GM21717 (cell line): ENCODE data around the gene TMEM89.

Experiments
- ATAC-seq: cut with Tn5 transposase; IDR thresholded peaks from one replicate; pipeline ENCODE4 v1.9.1; 2021; ENCODE audit warnings: mild to moderate bottlenecking, moderate library complexity; ENCODE audit not compliant: unreplicated experiment

The TMEM89 gene

GRCh38 chr3:48617559-48617958 is 4.0 kb downstream of the TMEM89 start:
- ATAC-seq: no peak

- no peak for ATAC-seq
These were observed 7.5 kb downstream of the TMEM89 start for GRCh38 chr3:48614044-48614443.

GRCh38 chr3:48612309-48612708 is 9.3 kb downstream of the TMEM89 start:
- no peak for ATAC-seq

GRCh38 chr3:48609088-48610005 is 12.2 kb downstream of the TMEM89 start, which contains the start of gene UQCRC1:
Gene UQCRC1, minus strand, starts transcription at chr3:48609646. Its CDS starts 26 bp downstream, at chr3:48609620.
- peak; percentile 90 for ATAC-seq

GRCh38 chr3:48607519-48607918 is 14.1 kb downstream of the TMEM89 start:
- ATAC-seq: no peak

GRCh38 chr3:48601622-48601994 is 20.0 kb downstream of the TMEM89 start:
- ATAC-seq: no peak

GRCh38 chr3:48600711-48601621 is 20.6 kb downstream of the TMEM89 start:
- no peak for ATAC-seq

GRCh38 chr3:48599509-48600285 is 21.9 kb downstream of the TMEM89 start:
- ATAC-seq: no peak

GRCh38 chr3:48599077-48599501 is 22.5 kb downstream of the TMEM89 start:
- ATAC-seq: no peak

- no peak for ATAC-seq
These were observed 23.1 kb downstream of the TMEM89 start for GRCh38 chr3:48598323-48599076.

GRCh38 chr3:48597408-48597800 is 24.2 kb downstream of the TMEM89 start:
- ATAC-seq: no peak

- no peak for ATAC-seq
These were observed 24.7 kb downstream of the TMEM89 start for GRCh38 chr3:48596676-48597407.

- no peak for ATAC-seq
These were observed 25.4 kb downstream of the TMEM89 start for GRCh38 chr3:48596157-48596556.

- ATAC-seq: no peak
These were observed 25.9 kb downstream of the TMEM89 start for GRCh38 chr3:48595526-48596121.

GRCh38 chr3:48595075-48595525 is 26.5 kb downstream of the TMEM89 start, which contains the start of gene COL7A1:
Gene COL7A1, minus strand, starts transcription at chr3:48595329. Its CDS starts 170 bp downstream, at chr3:48595159.
- no peak for ATAC-seq

GRCh38 chr3:48594417-48595049 is 27.0 kb downstream of the TMEM89 start:
- no peak for ATAC-seq

- no peak for ATAC-seq
These were observed 28.2 kb downstream of the TMEM89 start for GRCh38 chr3:48593337-48593736.

GRCh38 chr3:48592519-48593087 is 29.0 kb downstream of the TMEM89 start:
- no peak for ATAC-seq
